A549 (cell line): ENCODE measurements around the gene SUFU. TPM values are rescaled to one million over a fixed set of nuclear protein-coding genes. Genes with fewer than 3 reads are reported as not detected.

Source experiments
- ATAC-seq, 2 experiments: fragments of 200-7000 bp in 1 of 2; fragments of >200 bp in 1 of 2; cut with Nextera tagmentation in 1 of 2; cut with Tn5 transposase in 1 of 2; 3 replicates each; pipeline versions ENCODE4 v1.8.0 to v1.9.1; 2018 to 2020; ENCODE audit warnings: mild to moderate bottlenecking in 1 of 2, moderate library complexity in 1 of 2
- CTCF ChIA-PET: fragments of 300-600 bp; sonication (Branson Sonifier 250); formaldehyde crosslinking; extraction: SDS; loops from one replicate; lab custom pipeline; 2021; ENCODE audit warnings: antibody characterized with exemption, inconsistent platforms; lab: Yijun Ruan, JAX
- POLR2A ChIA-PET: fragments of 350-600 bp; formaldehyde crosslinking; extraction: SDS; loops from one replicate; lab custom pipeline; 2021; ENCODE audit warnings: antibody characterized with exemption, inconsistent platforms; lab: Yijun Ruan, JAX
- DNase-seq, 2 experiments: peaks; one replicate each; pipeline versions ENCODE4 v3.0.0 to v3.0.0-alpha.2; 2011 to 2016; ENCODE audit warnings: low read depth in 1 of 2, low spot score in 1 of 2
- FAIRE-seq: peaks from 2 replicates; lab custom pipeline; 2011; peaks lifted over from hg19 to GRCh38; lab: Jason Lieb, UNC
- H3K27ac ChIP-seq, 2 experiments: fragments of >200 bp; sonication (Bioruptor Twin); formaldehyde crosslinking; 3 replicates each; pipeline ENCODE4 v1.5.1; 2016 to 2017
- H3K4me1 ChIP-seq: fragments of >200 bp; sonication (Bioruptor Twin); formaldehyde crosslinking; 3 replicates; pipeline ENCODE4 v1.6.1; 2016
- H3K4me2 ChIP-seq: fragments of >200 bp; sonication (Bioruptor Twin); formaldehyde crosslinking; 3 replicates; pipeline ENCODE4 v1.6.1; 2016
- H3K4me3 ChIP-seq: fragments of >200 bp; sonication (Bioruptor Twin); formaldehyde crosslinking; 3 replicates; pipeline ENCODE4 v1.5.1; 2016
- H3K9me3 ChIP-seq: fragments of >200 bp; sonication (Bioruptor Twin); formaldehyde crosslinking; 3 replicates; pipeline ENCODE4 v1.6.1; 2016
- CHD4 ChIP-seq: fragments of 200-600 bp; sonication (generic); IDR thresholded peaks from 2 replicates; pipeline ENCODE4 v1.6.1; 2016; ENCODE audit warnings: antibody characterized with exemption, mild to moderate bottlenecking, borderline replicate concordance
- FOXS1 ChIP-seq: fragments of 250-450 bp; sonication (Bioruptor Pico); IDR thresholded peaks from 2 replicates; pipeline ENCODE4 v1.5.0; 2020; ENCODE audit warnings: mild to moderate bottlenecking, moderate library complexity
- GATA3 ChIP-seq: IDR thresholded peaks from 2 replicates; pipeline ENCODE4 v1.6.1; 2012; ENCODE audit warnings: borderline replicate concordance
- HEYL ChIP-seq: fragments of 250-450 bp; sonication (Bioruptor Pico); IDR thresholded peaks from 2 replicates; pipeline ENCODE4 v1.8.0; 2021; ENCODE audit warnings: mild to moderate bottlenecking, moderate library complexity
- HOXA7 ChIP-seq: fragments of 250-450 bp; sonication (Bioruptor Pico); IDR thresholded peaks from 2 replicates; pipeline ENCODE4 v1.5.0; 2020; ENCODE audit warnings: mild to moderate bottlenecking, moderate library complexity
- HOXB5 ChIP-seq: fragments of 250-450 bp; sonication (Bioruptor Pico); IDR thresholded peaks from 2 replicates; pipeline ENCODE4 v1.5.0; 2020; ENCODE audit warnings: mild to moderate bottlenecking, moderate library complexity
- JUNB ChIP-seq: fragments of >200 bp; sonication (Bioruptor Twin); formaldehyde crosslinking; IDR thresholded peaks from 2 replicates; pipeline ENCODE4 v1.6.1; 2016
- NR3C1 ChIP-seq: fragments of >200 bp; sonication (Bioruptor Twin); formaldehyde crosslinking; IDR thresholded peaks from 3 replicates; pipeline ENCODE4 v1.6.1; 2017
- POLR2A ChIP-seq: IDR thresholded peaks from 2 replicates; pipeline ENCODE4 v1.6.1; 2012; ENCODE audit warnings: mild to moderate bottlenecking, low read length
- RARB ChIP-seq: fragments of 250-450 bp; sonication (Bioruptor Pico); IDR thresholded peaks from 2 replicates; pipeline ENCODE4 v1.8.0; 2021; ENCODE audit warnings: mild to moderate bottlenecking, moderate library complexity
- RNF2 ChIP-seq: fragments of 200-600 bp; sonication (generic); IDR thresholded peaks from 2 replicates; pipeline ENCODE4 v1.6.1; 2016; ENCODE audit warnings: low read depth, mild to moderate bottlenecking, antibody characterized with exemption, moderate library complexity, borderline replicate concordance
- SMC3 ChIP-seq: fragments of >200 bp; sonication (Bioruptor Twin); formaldehyde crosslinking; IDR thresholded peaks from 3 replicates; pipeline ENCODE4 v1.6.1; 2018; ENCODE audit warnings: inconsistent platforms
- SREBF2 ChIP-seq: fragments of 450-650 bp; IDR thresholded peaks from 2 replicates; pipeline ENCODE4 v1.6.1; 2014; ENCODE audit warnings: mild to moderate bottlenecking, moderate library complexity
- TP53 ChIP-seq: fragments of 250-450 bp; sonication (Bioruptor Pico); IDR thresholded peaks from 2 replicates; pipeline ENCODE4 v1.5.0; 2021; ENCODE audit warnings: mild to moderate bottlenecking, moderate library complexity
- ZNF302 ChIP-seq: fragments of 250-450 bp; sonication (Bioruptor Pico); IDR thresholded peaks from 2 replicates; pipeline ENCODE4 v1.9.0; 2021; ENCODE audit warnings: inconsistent platforms, mild to moderate bottlenecking, moderate library complexity
- WGBS: methylation state at CpG from one replicate; pipeline ENCODE4 v1.1.6; 2017; ENCODE audit errors: missing lambda C conversion rate; 5-methylcytosine and 5-hydroxymethylcytosine counted together
- polyA plus RNA-seq, 4 experiments: library from polyadenylated mRNA; depleted of rRNA in 3 of 4; stranded (reverse); fragments of >200 nt; fragmentation: RNase III in 1 of 4; extraction: RNeasy Plus Mini Kit Qiagen cat#74134 plus additional on column Dnase treatment in 1 of 4; gene quantifications; 2 replicates in 3 of 4; 3 replicates in 1 of 4; pipeline ENCODE4 v1.2.3, GENCODE V29; 2011 to 2017
- TF ChIP-seq, protein P1 (sequence below): IDR thresholded peaks from 2 replicates; pipeline ENCODE4 v1.6.1; 2012; ENCODE audit warnings: low read depth, borderline replicate concordance
- TF ChIP-seq, protein P2 (sequence below): fragments of 250-450 bp; sonication (Bioruptor Pico); IDR thresholded peaks from 2 replicates; pipeline ENCODE4 v1.5.0; 2020; ENCODE audit warnings: low read depth, mild to moderate bottlenecking, moderate library complexity
- TF ChIP-seq, protein P3 (sequence below): fragments of 450-650 bp; IDR thresholded peaks from 2 replicates; pipeline ENCODE4 v1.6.1; 2014; ENCODE audit warnings: antibody characterized with exemption
- TF ChIP-seq, protein P4 (sequence below): fragments of >200 bp; sonication (Bioruptor Twin); formaldehyde crosslinking; IDR thresholded peaks from 2 replicates; pipeline ENCODE4 v1.6.1; 2016
- TF ChIP-seq, protein P5 (sequence below): fragments of 250-450 bp; sonication (Bioruptor Pico); IDR thresholded peaks from 2 replicates; pipeline ENCODE4 v1.5.0; 2021; ENCODE audit warnings: mild to moderate bottlenecking, moderate library complexity, borderline replicate concordance
- TF ChIP-seq, protein P6 (sequence below): fragments of 150-350 bp; IDR thresholded peaks from 2 replicates; pipeline ENCODE4 v1.6.1; 2014; ENCODE audit warnings: low read depth, mild to moderate bottlenecking, low read length
- TF ChIP-seq, protein P7 (sequence below): fragments of 200-600 bp; sonication (generic); IDR thresholded peaks from 2 replicates; pipeline ENCODE4 v1.6.1; 2016; ENCODE audit warnings: antibody characterized with exemption, mild to moderate bottlenecking, moderate library complexity

Gene SUFU
- polyA plus RNA-seq, 2 of the 4 experiments (the other 2 are of a cell fraction), result 3.7 to 5.5 TPM

DNA sequence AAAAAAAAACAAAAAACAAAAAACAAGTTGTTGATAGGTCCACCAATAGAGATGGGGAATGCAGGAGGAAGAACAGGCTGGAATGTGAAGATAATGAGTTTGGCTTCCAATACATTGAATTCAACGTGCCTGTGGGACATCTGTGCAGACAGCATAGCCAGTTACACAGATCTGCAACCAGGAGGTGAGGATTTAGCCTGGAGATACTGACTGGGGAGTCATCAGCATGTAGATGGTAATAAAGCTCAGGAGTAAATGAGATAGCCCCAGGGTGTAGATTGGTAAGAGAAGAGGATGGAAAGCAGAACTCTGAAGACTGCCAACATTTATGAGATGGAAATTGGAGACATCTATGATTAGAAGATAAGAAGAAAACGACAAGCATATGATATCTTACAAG lies 135.8 kb downstream of the SUFU start (continued):
- TF ChIP-seq, protein P1, sequence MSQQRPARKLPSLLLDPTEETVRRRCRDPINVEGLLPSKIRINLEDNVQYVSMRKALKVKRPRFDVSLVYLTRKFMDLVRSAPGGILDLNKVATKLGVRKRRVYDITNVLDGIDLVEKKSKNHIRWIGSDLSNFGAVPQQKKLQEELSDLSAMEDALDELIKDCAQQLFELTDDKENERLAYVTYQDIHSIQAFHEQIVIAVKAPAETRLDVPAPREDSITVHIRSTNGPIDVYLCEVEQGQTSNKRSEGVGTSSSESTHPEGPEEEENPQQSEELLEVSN, result no peak

DNA sequence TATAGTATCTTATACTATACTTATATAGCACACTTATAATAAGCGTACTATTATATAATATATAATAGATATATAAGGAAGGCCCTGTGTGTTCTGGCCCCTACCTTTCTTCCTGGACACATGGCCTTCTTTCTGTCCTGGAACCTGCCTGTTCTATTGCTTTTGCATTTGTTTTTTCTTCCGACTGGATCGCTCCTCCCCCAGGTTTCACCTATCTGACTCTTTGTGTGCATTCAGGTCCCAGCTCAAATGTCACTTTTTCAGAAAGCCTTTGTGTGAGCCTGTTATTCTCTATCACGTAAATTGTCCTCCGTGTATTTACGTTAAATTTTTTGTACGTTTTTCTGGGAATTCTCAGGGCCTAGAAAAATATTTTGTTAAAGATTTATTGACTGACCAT lies 137.6 kb downstream of the SUFU start:
- Histone ChIP-seq H3K9me3 (no peaks in the 10 kb centered on the region), H3K4me2 (peak overlapping the region; percentile 90), H3K4me1 (peaks cover under 1% of the 10 kb centered on the region; the same call in 1 of the 3 replicates), H3K4me3 (peak overlapping the region; percentile 94), H3K27ac (peak overlapping the region; percentile 60 to 98)
- DNase-seq (no peak), ATAC-seq (no peak), FAIRE-seq (no peak)
- CTCF ChIA-PET, result interaction anchor here (1.2 to 1.5 kb wide), 2 partner anchors 9 to 72 kb away, joined by 3 to 4 read pairs; partner anchors contain the start of gene ARL3
- POLR2A ChIA-PET, result interaction anchor here (0.7 to 2.4 kb wide), 10 partner anchors 10 to 502 kb away, joined by 3 to 13 read pairs (median 4); partner anchors contain the start of genes ARL3 and SFXN2
- 18% methylated on average over 7 of the region's 7 CpGs for WGBS
- TF ChIP-seq, protein P2, sequence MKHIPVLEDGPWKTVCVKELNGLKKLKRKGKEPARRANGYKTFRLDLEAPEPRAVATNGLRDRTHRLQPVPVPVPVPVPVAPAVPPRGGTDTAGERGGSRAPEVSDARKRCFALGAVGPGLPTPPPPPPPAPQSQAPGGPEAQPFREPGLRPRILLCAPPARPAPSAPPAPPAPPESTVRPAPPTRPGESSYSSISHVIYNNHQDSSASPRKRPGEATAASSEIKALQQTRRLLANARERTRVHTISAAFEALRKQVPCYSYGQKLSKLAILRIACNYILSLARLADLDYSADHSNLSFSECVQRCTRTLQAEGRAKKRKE, result no peak
- TF ChIP-seq JUNB (no peak), CHD4 (no peak), HOXB5 (CRISPR knock-in tag) (no peak)
- TF ChIP-seq, protein P3, sequence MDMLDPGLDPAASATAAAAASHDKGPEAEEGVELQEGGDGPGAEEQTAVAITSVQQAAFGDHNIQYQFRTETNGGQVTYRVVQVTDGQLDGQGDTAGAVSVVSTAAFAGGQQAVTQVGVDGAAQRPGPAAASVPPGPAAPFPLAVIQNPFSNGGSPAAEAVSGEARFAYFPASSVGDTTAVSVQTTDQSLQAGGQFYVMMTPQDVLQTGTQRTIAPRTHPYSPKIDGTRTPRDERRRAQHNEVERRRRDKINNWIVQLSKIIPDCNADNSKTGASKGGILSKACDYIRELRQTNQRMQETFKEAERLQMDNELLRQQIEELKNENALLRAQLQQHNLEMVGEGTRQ, result no peak

DNA sequence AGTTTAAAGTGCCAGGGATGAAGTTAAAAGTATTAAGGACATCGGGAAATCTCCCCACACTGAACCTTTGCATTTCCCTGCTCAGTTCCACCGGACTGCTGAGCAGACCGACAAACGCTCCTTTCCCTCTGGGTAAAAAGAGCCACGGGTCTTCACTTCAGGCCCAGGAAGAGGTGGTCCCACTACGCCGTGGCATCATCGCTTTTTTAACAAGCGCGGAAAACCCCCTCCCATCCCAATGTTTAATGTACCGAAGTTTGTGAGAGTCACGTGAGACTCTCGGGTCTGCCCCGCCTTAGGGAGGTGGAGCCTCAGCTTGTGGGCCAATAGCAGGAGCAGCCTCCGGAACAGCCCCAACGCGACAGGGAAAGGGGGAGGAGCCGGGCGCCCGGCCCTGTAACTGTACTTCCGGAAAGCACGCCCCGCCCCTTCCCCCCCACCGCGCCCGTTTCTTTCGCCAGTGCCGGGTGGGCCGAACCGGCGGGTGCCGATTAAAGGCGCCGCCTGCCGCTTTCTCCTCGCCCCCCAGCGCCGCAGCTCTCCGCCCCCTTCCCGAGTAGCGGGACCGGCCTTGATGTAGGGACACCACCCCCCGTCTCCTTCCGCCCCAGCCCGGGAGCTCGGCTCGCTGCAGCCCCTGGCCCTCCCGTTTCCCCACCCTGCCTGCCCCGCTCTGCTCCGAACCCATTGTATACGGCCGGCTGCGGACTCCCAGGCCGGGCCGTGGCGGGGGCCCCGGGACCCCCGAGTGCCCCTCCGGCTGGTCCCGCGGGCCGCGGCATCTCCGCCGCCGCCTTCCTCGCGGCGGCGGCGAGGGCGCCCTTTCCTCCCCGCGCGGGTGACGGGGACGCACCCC lies 138.3 kb downstream of the SUFU start:
- CTCF ChIA-PET, result interaction anchor here (1.2 to 1.5 kb wide), 2 partner anchors 10 to 71 kb away, joined by 3 to 4 read pairs; partner anchors contain the start of gene ARL3
- peak overlapping the region; percentile 98 for H3K27ac ChIP-seq
- ATAC-seq (peak; percentile 31 to 79), FAIRE-seq (peak; percentile 36), DNase-seq (peak; percentile 94 to 97)
- POLR2A ChIA-PET, result interaction anchor here (0.5 to 2.4 kb wide), 14 partner anchors 11 to 501 kb away, joined by 3 to 13 read pairs (median 4); partner anchors contain the start of genes ACTR1A, ARL3 and SFXN2
- WGBS, result 2% methylated on average over 33 of the region's 77 CpGs
- peaks cover 8% of the 10 kb centered on the region for H3K4me1 ChIP-seq
- H3K4me3 ChIP-seq, result peak overlapping the region; percentile 94
- peak overlapping the region; percentile 99 for H3K4me2 ChIP-seq
- no peaks in the 10 kb centered on the region for H3K9me3 ChIP-seq
- TF ChIP-seq SREBF2, result no peak
- TF ChIP-seq, protein P4, sequence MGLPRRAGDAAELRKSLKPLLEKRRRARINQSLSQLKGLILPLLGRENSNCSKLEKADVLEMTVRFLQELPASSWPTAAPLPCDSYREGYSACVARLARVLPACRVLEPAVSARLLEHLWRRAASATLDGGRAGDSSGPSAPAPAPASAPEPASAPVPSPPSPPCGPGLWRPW, result no peak
- TF ChIP-seq FOXS1 (CRISPR knock-in tag), result no peak
- no peak for TF ChIP-seq NR3C1
- TF ChIP-seq, protein P5, sequence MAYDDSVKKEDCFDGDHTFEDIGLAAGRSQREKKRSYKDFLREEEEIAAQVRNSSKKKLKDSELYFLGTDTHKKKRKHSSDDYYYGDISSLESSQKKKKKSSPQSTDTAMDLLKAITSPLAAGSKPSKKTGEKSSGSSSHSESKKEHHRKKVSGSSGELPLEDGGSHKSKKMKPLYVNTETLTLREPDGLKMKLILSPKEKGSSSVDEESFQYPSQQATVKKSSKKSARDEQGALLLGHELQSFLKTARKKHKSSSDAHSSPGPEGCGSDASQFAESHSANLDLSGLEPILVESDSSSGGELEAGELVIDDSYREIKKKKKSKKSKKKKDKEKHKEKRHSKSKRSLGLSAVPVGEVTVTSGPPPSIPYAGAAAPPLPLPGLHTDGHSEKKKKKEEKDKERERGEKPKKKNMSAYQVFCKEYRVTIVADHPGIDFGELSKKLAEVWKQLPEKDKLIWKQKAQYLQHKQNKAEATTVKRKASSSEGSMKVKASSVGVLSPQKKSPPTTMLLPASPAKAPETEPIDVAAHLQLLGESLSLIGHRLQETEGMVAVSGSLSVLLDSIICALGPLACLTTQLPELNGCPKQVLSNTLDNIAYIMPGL (CRISPR knock-in tag), result no peak
- no peak for TF ChIP-seq RNF2
- TF ChIP-seq HEYL (CRISPR knock-in tag), result no peak
- TF ChIP-seq, protein P6, sequence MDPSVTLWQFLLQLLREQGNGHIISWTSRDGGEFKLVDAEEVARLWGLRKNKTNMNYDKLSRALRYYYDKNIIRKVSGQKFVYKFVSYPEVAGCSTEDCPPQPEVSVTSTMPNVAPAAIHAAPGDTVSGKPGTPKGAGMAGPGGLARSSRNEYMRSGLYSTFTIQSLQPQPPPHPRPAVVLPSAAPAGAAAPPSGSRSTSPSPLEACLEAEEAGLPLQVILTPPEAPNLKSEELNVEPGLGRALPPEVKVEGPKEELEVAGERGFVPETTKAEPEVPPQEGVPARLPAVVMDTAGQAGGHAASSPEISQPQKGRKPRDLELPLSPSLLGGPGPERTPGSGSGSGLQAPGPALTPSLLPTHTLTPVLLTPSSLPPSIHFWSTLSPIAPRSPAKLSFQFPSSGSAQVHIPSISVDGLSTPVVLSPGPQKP, result no peak
- TF ChIP-seq TP53 (CRISPR knock-in tag), result 0 out of 2 replicates have a peak, but pooled peaks have one; percentile 52
- TF ChIP-seq, protein P1, result no peak
- TF ChIP-seq POLR2A, result peak; percentile 21
- no peak for TF ChIP-seq RARB
- TF ChIP-seq SMC3, result no peak
- 0 out of 2 replicates have a peak, but pooled peaks have one; percentile 3 for TF ChIP-seq GATA3
- TF ChIP-seq ZNF302, result no peak
- TF ChIP-seq JUNB, result no peak
- no peak for TF ChIP-seq CHD4
- TF ChIP-seq HOXA7, result no peak
- TF ChIP-seq, protein P7, sequence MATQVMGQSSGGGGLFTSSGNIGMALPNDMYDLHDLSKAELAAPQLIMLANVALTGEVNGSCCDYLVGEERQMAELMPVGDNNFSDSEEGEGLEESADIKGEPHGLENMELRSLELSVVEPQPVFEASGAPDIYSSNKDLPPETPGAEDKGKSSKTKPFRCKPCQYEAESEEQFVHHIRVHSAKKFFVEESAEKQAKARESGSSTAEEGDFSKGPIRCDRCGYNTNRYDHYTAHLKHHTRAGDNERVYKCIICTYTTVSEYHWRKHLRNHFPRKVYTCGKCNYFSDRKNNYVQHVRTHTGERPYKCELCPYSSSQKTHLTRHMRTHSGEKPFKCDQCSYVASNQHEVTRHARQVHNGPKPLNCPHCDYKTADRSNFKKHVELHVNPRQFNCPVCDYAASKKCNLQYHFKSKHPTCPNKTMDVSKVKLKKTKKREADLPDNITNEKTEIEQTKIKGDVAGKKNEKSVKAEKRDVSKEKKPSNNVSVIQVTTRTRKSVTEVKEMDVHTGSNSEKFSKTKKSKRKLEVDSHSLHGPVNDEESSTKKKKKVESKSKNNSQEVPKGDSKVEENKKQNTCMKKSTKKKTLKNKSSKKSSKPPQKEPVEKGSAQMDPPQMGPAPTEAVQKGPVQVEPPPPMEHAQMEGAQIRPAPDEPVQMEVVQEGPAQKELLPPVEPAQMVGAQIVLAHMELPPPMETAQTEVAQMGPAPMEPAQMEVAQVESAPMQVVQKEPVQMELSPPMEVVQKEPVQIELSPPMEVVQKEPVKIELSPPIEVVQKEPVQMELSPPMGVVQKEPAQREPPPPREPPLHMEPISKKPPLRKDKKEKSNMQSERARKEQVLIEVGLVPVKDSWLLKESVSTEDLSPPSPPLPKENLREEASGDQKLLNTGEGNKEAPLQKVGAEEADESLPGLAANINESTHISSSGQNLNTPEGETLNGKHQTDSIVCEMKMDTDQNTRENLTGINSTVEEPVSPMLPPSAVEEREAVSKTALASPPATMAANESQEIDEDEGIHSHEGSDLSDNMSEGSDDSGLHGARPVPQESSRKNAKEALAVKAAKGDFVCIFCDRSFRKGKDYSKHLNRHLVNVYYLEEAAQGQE, result no peak
